ENCODE data around the gene EMC9.

GRCh38 chr14:24185026-24185425 lies 43.6 kb upstream of the EMC9 start:
- TF ChIP-seq POLR2A (IDR thresholded peaks at IDR 0.05) (no peak), CTCF (IDR thresholded peaks at IDR 0.05) (no peak)

Measured in vagina (tissue), 2 donors.